HUES64 (cell line): ENCODE results near the gene DENR.
"Not testable (repeated sequence)": the region's sequence is repeated elsewhere in the genome, so short reads cannot be mapped to it uniquely, and the experiment has no call there.

ENCODE experiments used
- H3K27ac ChIP-seq: 2 replicates; pipeline ENCODE4 v1.7.0; 2013; ENCODE audit warnings: low read depth, low read length, inconsistent platforms
- H3K27me3 ChIP-seq: 2 replicates; pipeline ENCODE4 v1.6.1; 2013; ENCODE audit warnings: mild to moderate bottlenecking, low read length; ENCODE audit not compliant: insufficient read depth
- H3K36me3 ChIP-seq: 2 replicates; pipeline ENCODE4 v1.6.1; 2013; ENCODE audit warnings: mild to moderate bottlenecking, low read length; ENCODE audit not compliant: insufficient read depth
- H3K4me1 ChIP-seq: 2 replicates; pipeline ENCODE4 v1.6.1; 2013; ENCODE audit warnings: mild to moderate bottlenecking, low read length, moderate library complexity; ENCODE audit not compliant: insufficient read depth
- H3K4me3 ChIP-seq: 2 replicates; pipeline ENCODE4 v1.5.1; 2013; ENCODE audit warnings: mild to moderate bottlenecking, low read length, moderate library complexity
- H3K9ac ChIP-seq: 2 replicates; pipeline ENCODE4 v1.6.1; 2013; ENCODE audit warnings: mild to moderate bottlenecking, low read depth, low read length
- H3K9me3 ChIP-seq: 2 replicates; pipeline ENCODE4 v1.6.1; 2013; ENCODE audit warnings: low read depth, low read length; ENCODE audit not compliant: insufficient read depth
- WGBS: fragments of 150-250, 120-280 bp; methylation state at CpG from one replicate; pipeline ENCODE4 v1.1.7; 2013; ENCODE audit warnings: missing lambda C conversion rate; 5-methylcytosine and 5-hydroxymethylcytosine counted together

DENR gene

DNA sequence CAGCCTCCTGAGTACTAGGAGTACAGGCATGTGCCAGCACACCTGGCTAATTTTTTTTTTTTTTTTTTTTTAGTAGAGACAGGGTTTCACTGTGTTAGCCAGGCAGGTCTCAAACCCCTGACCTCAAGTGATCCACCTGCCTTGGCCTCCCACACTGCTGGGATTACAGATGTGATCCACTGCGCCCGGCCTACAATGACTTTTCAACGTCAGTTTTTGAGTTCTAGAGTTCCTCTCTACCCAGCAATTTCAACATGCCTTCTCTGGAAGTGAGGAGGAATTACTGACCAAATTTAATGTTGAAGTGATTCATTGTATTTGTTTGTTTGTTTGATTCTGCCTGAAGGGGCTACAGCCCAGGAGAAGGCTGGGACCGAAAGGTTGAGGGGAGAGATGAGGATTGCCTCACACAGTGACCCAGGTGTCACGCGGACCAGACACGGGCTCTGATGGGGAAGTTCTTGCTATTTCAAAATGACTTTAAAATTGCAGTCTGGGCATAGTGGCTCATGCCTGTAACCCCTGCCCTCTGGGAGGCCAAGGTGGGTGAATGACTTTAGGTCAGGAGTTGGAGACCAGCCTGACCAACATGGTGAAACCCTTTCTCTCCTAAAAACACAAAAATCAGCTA lies 8.6 kb upstream of the DENR start:
- 94% methylated on average over 7 of the region's 7 CpGs for WGBS
- no peaks in the 10 kb centered on the region for H3K36me3 ChIP-seq
- no peak overlapping the region for H3K9ac ChIP-seq

GRCh38 chr12:122747224-122748135 lies 5.1 kb upstream of the DENR start:
- 93% methylated on average over 9 of the region's 9 CpGs for WGBS
- Histone ChIP-seq H3K9ac (no peak overlapping the region), H3K27me3 (no peaks in the 10 kb centered on the region), H3K9me3 (no peaks in the 10 kb centered on the region), H3K4me1 (peaks cover 6% of the 10 kb centered on the region; the same call in 1 of the 2 replicates), H3K4me3 (no peak overlapping the region), H3K36me3 (no peaks in the 10 kb centered on the region), H3K27ac (no peak overlapping the region)

More for the DNA sequence above, 8.6 kb upstream of the DENR start:
- Histone ChIP-seq H3K27me3 (no peaks in the 10 kb centered on the region), H3K27ac (no peak overlapping the region), H3K9me3 (no peaks in the 10 kb centered on the region), H3K4me1 (no peaks in the 10 kb centered on the region), H3K4me3 (no peak overlapping the region)

DNA sequence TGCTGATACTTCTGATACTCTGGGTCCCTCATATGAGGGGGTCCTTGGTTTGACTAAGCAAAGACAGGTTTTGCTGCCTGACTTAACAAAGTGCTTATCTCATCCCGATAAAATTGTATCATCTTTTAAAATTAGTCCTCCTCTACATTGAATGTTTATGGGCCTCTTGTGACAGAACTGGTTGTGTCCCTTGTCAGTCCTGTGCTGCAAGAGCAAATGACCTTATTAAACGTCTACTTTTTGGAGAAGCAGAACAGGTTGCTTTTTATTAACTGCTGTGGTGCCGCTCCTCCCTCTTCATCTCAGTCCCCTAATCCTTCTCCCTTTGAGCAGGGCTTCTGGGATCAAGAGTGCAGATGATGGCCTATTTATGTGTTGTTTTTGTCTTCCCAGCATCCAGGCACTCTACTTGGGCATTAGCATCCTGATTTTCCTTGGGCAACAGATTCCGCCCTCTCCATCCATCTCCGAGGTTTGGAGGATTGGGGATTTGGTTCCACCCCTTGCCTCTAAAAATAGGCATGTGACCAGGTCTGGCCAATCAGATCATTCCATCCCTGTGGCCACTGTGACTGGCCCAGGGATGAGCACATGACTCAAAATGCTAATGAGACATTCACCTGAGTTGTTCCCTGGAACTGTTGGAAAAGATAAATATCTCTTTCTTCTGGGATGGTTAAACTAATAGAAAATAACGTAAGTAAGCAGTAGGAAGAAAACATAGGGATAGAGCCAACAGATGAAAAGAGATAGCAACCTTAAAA lies 2.9 kb upstream of the DENR start:
- Histone ChIP-seq H3K36me3 (peaks cover 13% of the 10 kb centered on the region), H3K27ac (peak overlapping the region; percentile 6; the same call in 1 of the 2 replicates)
- 82% methylated on average over 6 of the region's 6 CpGs for WGBS

GRCh38 chr12:122750781-122751515 lies 1.7 kb upstream of the DENR start:
- H3K9ac ChIP-seq = peak overlapping the region; percentile 81
- 14% methylated on average over 17 of the region's 17 CpGs for WGBS
- not testable (repeated sequence) for H3K27me3 ChIP-seq

More for the DNA sequence above, 2.9 kb upstream of the DENR start:
- no peaks in the 10 kb centered on the region for H3K9me3 ChIP-seq
- no peak overlapping the region for H3K9ac ChIP-seq
- H3K4me3 ChIP-seq = no peak overlapping the region
- peaks cover 11% of the 10 kb centered on the region; the same call in 1 of the 2 replicates for H3K4me1 ChIP-seq
- H3K27me3 ChIP-seq = no peaks in the 10 kb centered on the region

GRCh38 chr12:122753319-122753650 lies 661 bp downstream of the DENR start:
- H3K27ac ChIP-seq = peak overlapping the region; percentile 84; the same call in 1 of the 2 replicates
- H3K4me3 ChIP-seq = peak overlapping the region; percentile 95
- H3K27me3 ChIP-seq = no peaks in the 10 kb centered on the region
- H3K9ac ChIP-seq = peak overlapping the region; percentile 97
- peaks cover 46% of the 10 kb centered on the region for H3K36me3 ChIP-seq
- H3K4me1 ChIP-seq = peaks cover 11% of the 10 kb centered on the region; the same call in 1 of the 2 replicates
- WGBS = 2% methylated on average over 4 of the region's 5 CpGs
- no peaks in the 10 kb centered on the region for H3K9me3 ChIP-seq

More at GRCh38 chr12:122750781-122751515, 1.7 kb upstream of the DENR start:
- H3K36me3 ChIP-seq = peaks cover 25% of the 10 kb centered on the region
- H3K9me3 ChIP-seq = not testable (repeated sequence)
- H3K27ac ChIP-seq = peak overlapping the region; percentile 89
- peak overlapping the region; percentile 95 for H3K4me3 ChIP-seq
- H3K4me1 ChIP-seq = peaks cover 11% of the 10 kb centered on the region; the same call in 1 of the 2 replicates

GRCh38 chr12:122754790-122755189 lies 2.2 kb downstream of the DENR start:
- H3K27ac ChIP-seq = no peak overlapping the region
- H3K27me3 ChIP-seq = no peaks in the 10 kb centered on the region
- H3K4me3 ChIP-seq = no peak overlapping the region
- peaks cover 11% of the 10 kb centered on the region; the same call in 1 of the 2 replicates for H3K4me1 ChIP-seq
- 93% methylated on average over 1 of the region's 1 CpG for WGBS
- H3K9me3 ChIP-seq = no peaks in the 10 kb centered on the region
- peaks cover 61% of the 10 kb centered on the region for H3K36me3 ChIP-seq
- H3K9ac ChIP-seq = peak overlapping the region; percentile 97; the same call in 1 of the 2 replicates

DNA sequence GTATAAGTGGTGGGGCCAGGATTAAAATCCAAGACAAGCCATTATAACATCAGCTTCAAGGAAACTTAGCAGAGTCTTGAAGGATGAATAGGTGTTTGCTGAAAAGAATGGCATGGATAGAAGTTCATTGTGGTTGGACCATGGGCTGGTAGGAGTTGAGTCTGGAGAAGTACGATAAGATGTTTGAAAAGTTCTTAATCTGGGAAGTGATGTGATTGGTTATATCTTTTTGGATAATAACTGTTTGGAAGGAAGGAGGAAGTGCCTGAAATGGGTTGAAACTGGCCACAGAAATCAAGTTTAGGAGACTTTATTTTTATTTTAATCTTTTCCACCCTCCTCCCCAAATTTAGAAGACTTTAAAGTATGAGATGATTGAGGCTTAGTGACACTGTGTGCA lies 4.9 kb downstream of the DENR start:
- H3K4me3 ChIP-seq = no peak overlapping the region
- no peak overlapping the region for H3K27ac ChIP-seq
- H3K9ac ChIP-seq = no peak overlapping the region
- H3K27me3 ChIP-seq = no peaks in the 10 kb centered on the region
- no peaks in the 10 kb centered on the region for H3K9me3 ChIP-seq
- H3K4me1 ChIP-seq = peaks cover 6% of the 10 kb centered on the region; the same call in 1 of the 2 replicates
- peaks cover 84% of the 10 kb centered on the region for H3K36me3 ChIP-seq
- WGBS = 94% methylated on average over 1 of the region's 1 CpG

DNA sequence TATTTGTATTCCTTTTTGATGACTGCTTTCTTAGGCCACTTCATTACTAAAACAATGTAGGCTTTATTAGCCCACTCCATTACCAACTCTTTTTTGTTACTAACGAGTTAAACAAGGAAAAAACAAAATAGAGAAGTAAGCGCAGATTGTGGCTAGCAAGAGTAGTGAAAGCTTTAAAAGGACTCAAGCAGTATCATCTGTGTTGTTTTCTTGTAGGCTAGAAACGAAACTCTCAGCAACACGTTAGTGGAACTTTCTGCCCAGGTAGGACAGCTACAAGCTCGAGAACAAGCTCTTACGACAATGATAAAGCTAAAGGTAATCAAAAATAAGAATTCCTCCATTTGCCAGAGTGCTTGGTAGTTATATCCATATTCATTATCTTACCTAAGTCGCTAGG lies 32.9 kb downstream of the DENR start:
- H3K36me3 ChIP-seq = no peaks in the 10 kb centered on the region
- no peak overlapping the region for H3K4me3 ChIP-seq
- no peaks in the 10 kb centered on the region for H3K9me3 ChIP-seq
- 94% methylated on average over 7 of the region's 7 CpGs for WGBS
- H3K4me1 ChIP-seq = no peaks in the 10 kb centered on the region
- no peaks in the 10 kb centered on the region for H3K27me3 ChIP-seq
- H3K9ac ChIP-seq = no peak overlapping the region
- H3K27ac ChIP-seq = no peak overlapping the region

GRCh38 chr12:122788387-122788786 lies 35.8 kb downstream of the DENR start:
- WGBS = 90% methylated on average over 4 of the region's 4 CpGs
- no peaks in the 10 kb centered on the region for H3K36me3 ChIP-seq
- no peak overlapping the region for H3K27ac ChIP-seq

GRCh38 chr12:122789637-122790036 lies 37.0 kb downstream of the DENR start:
- WGBS = 95% methylated on average over 4 of the region's 5 CpGs
- Histone ChIP-seq H3K4me3 (no peak overlapping the region), H3K27ac (no peak overlapping the region), H3K9ac (no peak overlapping the region), H3K27me3 (no peaks in the 10 kb centered on the region), H3K4me1 (peaks cover 3% of the 10 kb centered on the region; the same call in 1 of the 2 replicates), H3K36me3 (no peaks in the 10 kb centered on the region), H3K9me3 (no peaks in the 10 kb centered on the region)

More at GRCh38 chr12:122788387-122788786, 35.8 kb downstream of the DENR start:
- H3K4me1 ChIP-seq = peaks cover 3% of the 10 kb centered on the region; the same call in 1 of the 2 replicates
- H3K27me3 ChIP-seq = no peaks in the 10 kb centered on the region
- H3K4me3 ChIP-seq = no peak overlapping the region
- H3K9me3 ChIP-seq = no peaks in the 10 kb centered on the region
- H3K9ac ChIP-seq = no peak overlapping the region
